GM21423 (cell line): Measurements from ENCODE around the gene OR51G2.

ENCODE experiments used
- ATAC-seq: cut with Tn5 transposase; IDR thresholded peaks from one replicate; pipeline ENCODE4 v1.9.1; 2021; ENCODE audit warnings: mild to moderate bottlenecking, moderate library complexity; ENCODE audit not compliant: unreplicated experiment

The OR51G2 gene

DNA sequence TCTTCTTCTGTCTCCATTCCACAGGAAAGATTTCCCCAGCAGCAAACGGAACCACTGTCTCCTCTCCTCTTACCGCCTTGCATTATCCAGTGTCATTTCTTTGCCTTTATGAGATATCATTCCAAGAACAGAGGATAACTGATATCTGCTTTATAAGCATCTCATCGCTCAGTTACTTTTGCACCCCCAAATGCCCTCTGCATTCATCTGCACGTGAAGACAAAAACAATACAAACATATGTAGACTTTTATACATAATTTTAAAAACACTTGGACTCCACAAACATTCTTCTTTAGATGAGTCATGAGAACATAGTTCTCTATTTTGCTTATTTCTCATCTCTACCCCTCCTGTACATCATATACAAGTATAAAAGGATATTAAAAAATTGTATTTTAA is 38.0 kb downstream of the OR51G2 start:
- no peak for ATAC-seq

GRCh38 chr11:4865855-4866254 is 53.3 kb downstream of the OR51G2 start:
- no peak for ATAC-seq

GRCh38 chr11:4863876-4864275 is 55.3 kb downstream of the OR51G2 start:
- ATAC-seq, result no peak
